GM13977 (cell line): ENCODE measurements around the gene U2AF2.

Source experiments
- DNase-seq: peaks from one replicate; pipeline ENCODE4 v3.0.0; 2012; ENCODE audit warnings: low spot score
- CTCF ChIP-seq: IDR thresholded peaks from 2 replicates; pipeline ENCODE4 v1.5.1; 2012; ENCODE audit warnings: mild to moderate bottlenecking, control low read depth; ENCODE audit not compliant: insufficient read depth; ENCODE audit errors: extremely low read depth, missing control alignments
- in situ Hi-C: fragments of 300-500 bp; cut with MboI; formaldehyde crosslinking; loops from one replicate; pipeline ENCODE4 v1.12.0; 2022; ENCODE audit warnings: low sequenced_read_pairs, low pct_unique_long_range_greater_than_20kb, mixed read lengths, inconsistent platforms; ENCODE audit not compliant: unreplicated experiment

Gene U2AF2

GRCh38 chr19:55621205-55621672 lies 33.6 kb upstream of the U2AF2 start:
- DNase-seq: no peak
- in situ Hi-C loops: loop anchor here (25.0 kb wide), 1 partner anchor 1159 kb away; the partner anchor contains the start of genes CDC42EP5 and LENG9
- TF ChIP-seq CTCF: no peak

- TF ChIP-seq CTCF: no peak
- DNase-seq: no peak
- in situ Hi-C loops: loop anchor here (25.0 kb wide), 1 partner anchor 1159 kb away; the partner anchor contains the start of genes CDC42EP5 and LENG9
Observed at GRCh38 chr19:55621673-55622231, 33.1 kb upstream of the U2AF2 start.

GRCh38 chr19:55622242-55622969 lies 32.4 kb upstream of the U2AF2 start:
- in situ Hi-C loops: loop anchor here (25.0 kb wide), 1 partner anchor 1160 kb away; the partner anchor contains the start of genes CDC42EP5 and LENG9
- DNase-seq: no peak
- no peak for TF ChIP-seq CTCF

GRCh38 chr19:55623130-55623529 lies 31.7 kb upstream of the U2AF2 start:
- no peak for TF ChIP-seq CTCF
- no peak for DNase-seq
- in situ Hi-C loops: loop anchor here (25.0 kb wide), 1 partner anchor 1161 kb away; the partner anchor contains the start of genes CDC42EP5 and LENG9

- DNase-seq: no peak
- TF ChIP-seq CTCF: no peak
- in situ Hi-C loops: loop anchor here (25.0 kb wide), 1 partner anchor 1161 kb away; the partner anchor contains the start of genes CDC42EP5 and LENG9
Observed at GRCh38 chr19:55623561-55623960, 31.3 kb upstream of the U2AF2 start.

- DNase-seq: peak; percentile 96
- TF ChIP-seq CTCF: no peak
- in situ Hi-C loops: loop anchor here (5.0 to 25.0 kb wide), 2 partner anchors 117 to 1162 kb away; partner anchors contain the start of genes CDC42EP5 and LENG9
Observed at GRCh38 chr19:55624109-55625003, 30.5 kb upstream of the U2AF2 start, which contains the start of gene ZNF784. Gene ZNF784, minus strand, starts transcription at chr19:55624566. Its CDS starts 5 bp downstream, at chr19:55624561.
